Fibroblast of the conjunctiva (primary cell): ENCODE data around the gene RASAL2.
"Not testable (repeated sequence)": the region's sequence is repeated elsewhere in the genome, so short reads cannot be mapped to it uniquely, and the experiment has no call there.

ENCODE experiments used
- DNase-seq: peaks from one replicate; pipeline ENCODE4 v3.0.0-alpha.2; 2010; ENCODE audit warnings: low read depth

RASAL2 gene

DNA sequence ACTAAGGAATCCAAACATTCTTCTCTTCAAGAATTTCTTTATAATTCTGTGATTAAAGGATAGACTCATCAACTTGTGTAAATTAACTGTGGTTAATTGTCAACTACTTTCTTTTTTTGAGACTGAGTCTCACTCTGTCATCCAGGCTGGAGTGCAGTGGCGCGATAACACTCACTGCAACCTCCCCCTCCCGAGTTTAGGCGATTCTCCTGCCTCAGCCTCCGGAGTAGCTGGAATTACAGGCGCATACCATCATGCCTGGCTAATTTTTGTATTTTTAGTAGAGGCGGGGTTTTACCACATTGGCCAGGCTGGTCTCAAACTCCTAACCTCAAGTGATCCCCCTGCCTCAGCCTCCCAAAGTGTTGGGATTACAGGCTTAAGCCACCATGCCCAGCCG, 296.4 kb downstream of the RASAL2 start:
- DNase-seq, result not testable (repeated sequence)

DNA sequence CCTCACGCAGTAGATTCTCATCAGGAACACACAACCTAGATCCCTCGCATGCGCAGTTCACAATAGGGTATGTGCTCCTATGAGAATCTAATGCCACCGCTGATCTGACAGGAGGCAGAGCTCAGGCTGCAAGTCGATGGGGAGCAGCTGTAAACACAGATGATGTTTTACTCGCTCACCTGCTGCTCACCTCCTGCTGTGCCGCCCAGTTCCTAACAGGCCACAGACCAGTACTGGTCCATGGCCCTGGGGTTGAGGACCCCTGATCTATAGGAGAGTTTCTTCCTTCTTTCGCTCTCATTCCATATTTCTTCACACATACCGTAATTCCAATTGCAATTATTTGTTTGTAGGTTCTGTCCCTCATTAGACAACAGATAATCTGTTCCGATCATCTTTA, 299.5 kb downstream of the RASAL2 start:
- no peak for DNase-seq

DNA sequence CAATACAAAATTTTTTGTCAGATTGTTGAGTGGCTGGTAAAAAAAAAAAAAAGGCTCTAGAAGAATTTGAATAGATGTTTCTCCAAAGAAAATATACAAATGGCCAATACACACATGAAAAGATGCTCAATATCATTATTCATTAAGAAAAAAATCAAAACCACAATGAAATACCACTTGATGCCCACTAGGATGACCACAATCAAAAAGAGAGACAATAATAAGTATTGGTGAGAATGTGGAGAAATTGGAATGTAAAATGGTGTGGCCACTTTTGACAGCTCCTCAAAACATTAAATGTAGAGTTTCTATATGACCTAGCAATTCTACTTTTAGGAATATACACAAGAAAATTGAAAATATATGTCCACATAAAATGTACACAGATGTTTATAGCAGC, 302.9 kb downstream of the RASAL2 start:
- no peak for DNase-seq

DNA sequence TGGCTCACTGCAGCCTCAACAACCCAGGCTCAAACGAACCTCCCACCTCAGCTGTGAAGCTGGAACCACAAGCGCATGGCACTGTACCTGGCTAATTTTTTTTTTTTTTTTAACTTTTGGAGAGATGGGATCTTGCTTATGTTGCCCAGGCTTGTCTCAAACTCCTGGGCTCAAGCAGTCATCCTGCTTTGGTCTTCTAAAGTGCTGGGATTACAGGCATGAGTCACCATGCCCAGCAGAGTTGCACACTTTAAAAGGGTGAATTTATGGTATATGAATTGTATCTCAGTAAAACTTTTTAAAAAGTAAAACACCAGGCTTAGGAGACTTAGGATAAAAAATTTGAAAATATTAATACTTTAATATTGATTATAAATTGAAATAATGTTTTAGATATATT, 303.8 kb downstream of the RASAL2 start:
- no peak for DNase-seq

DNA sequence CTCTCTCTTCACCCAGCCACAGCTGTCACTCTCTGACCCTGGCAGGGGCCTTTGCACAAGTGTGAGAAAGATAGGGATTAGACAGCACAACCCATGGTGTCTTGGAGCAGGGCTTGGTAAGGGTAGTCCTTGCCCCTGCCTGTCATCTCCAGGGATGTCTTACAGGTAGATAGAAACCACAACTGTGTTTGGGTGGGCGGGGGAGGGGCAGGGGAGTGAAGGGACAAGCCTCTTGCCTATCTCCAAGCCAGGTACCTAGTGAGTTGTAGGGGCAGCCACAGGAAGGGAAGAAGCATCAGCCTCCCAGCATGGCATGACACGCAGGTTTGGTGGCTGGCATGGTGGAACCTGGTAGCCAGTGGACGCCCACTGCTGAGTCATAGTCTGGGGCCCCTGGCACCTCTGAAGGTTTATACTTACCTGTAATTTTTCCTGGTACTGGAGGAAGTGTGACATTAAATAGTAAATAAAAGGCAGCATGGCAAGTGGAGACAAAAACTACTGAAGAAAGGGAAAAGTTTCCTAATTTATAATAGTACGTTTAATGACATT, 305.3 kb downstream of the RASAL2 start:
- no peak for DNase-seq

DNA sequence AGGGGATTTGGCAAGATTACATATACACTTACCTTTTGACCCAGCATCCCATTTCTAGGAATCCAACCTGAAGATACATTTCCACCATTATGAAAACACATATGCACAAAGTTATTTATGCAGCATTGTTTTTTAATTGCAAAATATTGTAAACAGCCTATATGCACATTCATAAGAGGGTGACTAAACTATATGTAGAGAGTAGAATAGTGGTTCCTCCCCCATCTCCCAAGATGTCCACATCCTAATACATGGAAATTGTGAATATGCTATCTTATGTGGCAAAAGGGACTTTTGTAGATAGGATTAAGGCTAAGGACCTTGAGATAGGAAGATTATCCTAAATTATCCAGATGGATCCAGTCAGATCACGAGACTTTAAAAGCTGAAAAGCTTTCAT, 311.2 kb downstream of the RASAL2 start:
- no peak for DNase-seq

DNA sequence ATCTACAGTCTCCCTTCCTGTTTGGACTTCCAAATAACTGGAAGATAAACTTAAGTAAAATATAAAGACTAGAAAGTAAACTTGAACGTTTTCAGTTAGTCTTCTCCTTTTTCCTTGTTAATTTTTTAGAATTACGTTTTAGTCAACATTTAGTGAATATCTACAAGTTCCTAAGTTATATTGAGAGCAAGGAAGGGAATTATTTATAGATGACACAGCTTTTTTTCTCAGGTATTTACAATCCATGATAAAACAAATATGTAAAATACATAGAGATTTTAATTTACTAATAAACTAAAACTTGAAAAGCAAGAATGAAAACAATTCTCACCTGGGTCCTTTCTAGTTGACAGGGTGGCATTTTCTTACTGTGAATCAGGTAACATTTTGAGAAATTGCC, 313.3 kb downstream of the RASAL2 start:
- no peak for DNase-seq

DNA sequence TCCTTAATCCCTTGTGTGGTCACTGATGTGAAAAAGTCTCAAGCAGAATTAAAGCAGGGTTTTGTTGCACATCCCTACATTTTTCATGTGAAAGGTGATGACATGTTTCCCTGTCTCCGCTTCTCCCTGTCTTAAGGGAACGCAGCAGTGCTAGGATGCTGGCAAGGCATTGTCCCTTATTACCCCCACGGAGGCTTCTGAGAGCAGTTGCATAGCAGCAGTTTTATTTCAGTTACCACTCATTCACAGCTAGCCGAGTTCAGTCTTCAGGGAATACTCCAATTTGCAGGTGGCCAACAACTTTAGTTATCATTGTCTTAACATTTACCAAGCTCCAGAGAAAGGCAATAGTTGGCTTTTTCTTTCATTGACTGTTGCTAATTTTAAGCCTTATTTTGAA, 313.8 kb downstream of the RASAL2 start:
- DNase-seq, result no peak

DNA sequence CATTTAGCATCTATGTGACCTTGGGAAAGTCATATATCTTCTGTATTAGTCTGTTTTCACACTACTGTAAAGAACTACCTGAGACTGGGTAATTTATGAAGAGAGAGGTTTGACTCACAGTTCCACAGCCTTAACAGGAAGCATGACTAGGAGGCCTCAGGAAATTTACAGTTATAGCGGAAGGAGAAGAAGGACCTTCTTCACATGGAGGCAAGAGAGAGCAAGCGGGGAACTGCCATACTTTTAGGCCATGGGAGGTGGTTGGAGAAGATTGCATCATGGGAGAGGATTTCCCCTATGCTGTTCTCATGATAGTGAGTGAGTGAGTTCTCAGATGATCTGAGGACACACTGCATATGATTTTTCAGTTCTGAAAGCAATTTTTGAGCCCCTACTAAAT, 315.0 kb downstream of the RASAL2 start:
- DNase-seq, result no peak

DNA sequence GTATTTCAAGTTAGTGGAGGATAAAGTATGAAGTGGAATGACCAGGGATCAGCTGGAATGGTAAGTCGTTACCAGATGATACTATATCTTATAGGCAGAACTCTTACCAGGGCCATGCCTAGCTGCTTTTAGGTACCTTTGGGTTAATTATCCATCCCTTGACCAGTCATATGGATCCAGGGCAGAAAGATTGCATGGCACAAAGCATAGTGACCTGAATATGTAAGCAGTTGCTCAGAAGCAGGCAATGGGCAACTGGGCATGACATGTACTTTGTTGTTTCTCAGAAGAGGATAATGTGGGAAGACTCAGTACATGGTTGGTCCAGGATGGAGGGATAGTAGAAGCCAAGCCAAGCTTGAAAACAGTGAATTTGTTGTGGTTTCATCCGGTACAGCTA, 315.6 kb downstream of the RASAL2 start:
- DNase-seq, result no peak

DNA sequence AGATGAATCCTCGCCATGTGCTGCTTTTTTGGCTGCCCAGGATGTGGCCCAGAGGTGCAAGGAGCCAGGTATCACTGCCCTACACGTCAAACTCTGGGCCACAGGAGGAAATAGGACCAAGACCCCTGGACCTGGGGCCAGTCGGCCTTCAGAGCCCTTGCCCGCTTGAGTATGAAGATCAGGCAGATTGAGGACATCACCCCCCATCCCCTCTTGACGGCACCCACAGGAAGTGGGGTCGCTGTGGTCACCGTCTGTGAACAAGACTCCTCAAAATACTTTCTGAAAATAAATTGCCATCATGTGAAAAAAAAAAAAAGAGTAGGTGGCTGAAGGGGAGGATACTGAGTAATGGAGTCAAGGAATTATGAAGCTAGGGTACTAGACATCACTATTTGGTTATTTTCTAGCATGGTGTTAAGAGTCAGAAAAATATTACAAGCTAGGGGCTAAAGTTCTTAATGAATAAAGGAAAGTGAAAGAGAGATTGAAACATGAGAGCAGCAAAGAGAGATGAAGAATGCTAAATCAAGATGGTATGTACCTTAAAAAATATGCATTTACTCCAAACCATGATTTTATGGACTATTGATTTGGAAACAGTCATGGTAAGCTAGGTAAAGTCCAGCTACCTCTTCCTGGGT, 318.0 kb downstream of the RASAL2 start:
- no peak for DNase-seq

DNA sequence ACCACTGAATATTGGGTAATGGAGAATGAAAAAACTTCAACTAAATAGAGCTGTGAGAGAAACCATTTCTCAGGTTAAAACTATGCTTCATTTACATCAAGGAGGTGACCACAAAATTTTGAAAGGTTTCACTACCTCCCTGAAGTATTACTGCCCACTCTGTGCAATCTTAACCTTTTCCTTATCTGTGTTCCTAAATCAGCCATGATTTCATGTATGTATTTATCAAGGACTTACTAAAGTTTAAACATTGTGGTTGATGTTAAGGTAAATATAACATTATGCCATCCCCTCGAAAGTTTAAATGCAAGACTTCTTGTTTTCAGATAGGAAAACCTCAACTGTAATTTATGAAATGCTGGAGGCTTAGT, 318.5 kb downstream of the RASAL2 start:
- DNase-seq, result no peak

DNA sequence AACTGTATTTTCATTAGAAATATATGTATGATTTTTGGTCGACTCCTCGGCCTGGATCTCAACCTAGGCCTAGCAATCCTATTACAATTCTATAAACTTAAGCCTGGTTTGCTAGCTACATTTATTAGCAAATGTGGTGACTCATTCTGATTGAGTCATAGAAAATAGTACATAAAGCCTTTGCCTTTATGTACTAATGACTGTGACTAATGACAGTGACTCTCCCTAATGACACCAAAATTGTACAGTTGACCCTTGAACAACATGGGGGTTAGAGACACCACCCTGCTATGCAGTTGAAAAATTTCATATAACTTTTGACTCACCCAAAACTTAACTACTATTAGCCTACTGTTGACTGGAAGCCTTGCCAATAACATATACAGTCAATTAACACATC, 324.0 kb downstream of the RASAL2 start:
- DNase-seq, result peak; percentile 8

DNA sequence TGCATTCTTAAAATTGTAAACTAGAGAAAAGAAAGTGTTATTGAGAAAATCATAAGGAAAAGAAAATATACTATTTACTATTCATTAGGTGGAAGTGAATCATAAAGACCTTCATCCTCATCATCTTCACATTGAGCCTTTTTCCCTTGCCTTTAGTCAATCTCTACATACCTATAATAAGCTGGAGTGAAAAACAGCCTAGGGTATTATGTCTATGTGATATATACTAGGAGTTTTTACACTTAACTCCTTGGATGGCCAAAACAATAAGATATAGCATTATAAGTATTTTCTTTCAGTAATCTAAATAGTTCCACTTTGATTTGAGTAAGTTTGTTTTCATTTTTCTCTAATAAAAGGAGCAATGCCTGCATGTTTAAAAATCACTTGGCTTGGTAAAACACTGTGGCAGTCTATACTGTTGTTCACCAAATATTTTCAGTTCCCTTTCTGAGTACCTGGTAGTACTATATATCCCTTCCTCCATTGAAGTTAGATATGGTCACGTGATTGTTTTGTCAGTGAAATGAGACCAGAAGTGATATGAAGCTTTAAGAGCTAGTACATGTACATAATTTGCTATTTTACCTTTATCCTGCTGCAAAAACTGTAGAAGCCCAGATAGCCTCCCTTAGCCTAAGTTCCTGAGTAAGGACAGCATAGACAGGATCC, 324.5 kb downstream of the RASAL2 start:
- no peak for DNase-seq

DNA sequence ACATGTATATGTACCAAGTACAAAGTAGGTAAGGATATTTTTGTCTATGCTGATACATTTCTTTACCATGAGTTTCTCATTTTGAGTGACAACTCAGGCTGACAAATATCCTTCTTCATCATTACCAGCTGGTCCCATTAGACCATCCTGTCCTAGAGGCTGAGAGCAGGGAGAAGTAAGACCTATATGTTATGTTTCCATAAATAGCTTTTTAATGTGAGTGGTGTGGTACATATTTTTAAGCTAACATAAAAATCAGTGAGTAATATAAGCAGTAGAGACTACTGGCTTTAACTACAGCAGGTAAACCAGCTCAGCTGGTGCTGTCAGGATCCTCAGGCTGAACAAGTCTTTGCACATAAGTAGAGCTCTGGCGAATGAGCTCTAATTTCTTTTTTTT, 340.5 kb downstream of the RASAL2 start:
- no peak for DNase-seq

DNA sequence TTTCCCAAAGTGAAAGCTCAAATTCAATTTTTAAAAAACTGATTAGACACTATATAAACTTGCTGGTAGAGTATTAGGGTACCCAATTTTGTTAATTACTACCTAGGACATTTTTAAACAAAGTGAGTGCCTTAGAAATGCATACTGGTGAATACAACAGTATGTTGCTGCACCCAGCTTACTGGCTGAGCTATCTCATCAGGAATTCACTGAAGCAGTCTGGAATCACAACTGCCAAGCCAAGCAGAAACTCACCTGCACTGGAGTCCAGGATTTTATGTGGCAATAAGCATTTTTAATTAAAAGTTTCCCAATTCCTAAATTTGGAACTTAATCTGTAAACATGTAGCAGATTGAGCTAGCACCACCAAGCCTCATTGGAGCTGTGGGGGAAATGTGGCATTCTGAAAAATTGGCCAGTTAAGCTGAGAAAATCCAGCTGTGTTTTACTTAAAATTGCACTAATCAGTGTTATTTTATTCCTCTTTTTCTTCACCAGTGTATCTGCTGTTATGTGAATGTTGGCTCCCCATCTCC, 341.1 kb downstream of the RASAL2 start:
- no peak for DNase-seq

DNA sequence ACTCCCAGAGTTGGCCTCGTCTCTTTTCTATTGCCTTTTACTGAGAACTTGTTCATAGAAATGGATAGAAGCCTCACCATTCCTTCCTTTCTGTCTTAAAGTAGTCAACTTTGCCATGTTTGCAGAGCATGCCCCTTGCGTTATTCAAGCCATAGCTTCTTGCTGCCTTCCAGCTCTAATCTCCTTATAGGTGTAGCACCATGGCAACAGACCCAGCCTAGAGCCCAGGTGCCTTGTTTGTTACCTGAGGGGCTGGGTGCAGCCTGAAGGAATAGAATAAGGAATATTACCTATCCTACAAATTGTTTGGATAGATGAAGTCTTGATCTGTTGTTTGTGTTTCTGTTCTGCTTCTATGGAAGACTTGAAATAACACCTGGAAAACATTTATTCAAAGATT, 343.0 kb downstream of the RASAL2 start:
- DNase-seq, result no peak

DNA sequence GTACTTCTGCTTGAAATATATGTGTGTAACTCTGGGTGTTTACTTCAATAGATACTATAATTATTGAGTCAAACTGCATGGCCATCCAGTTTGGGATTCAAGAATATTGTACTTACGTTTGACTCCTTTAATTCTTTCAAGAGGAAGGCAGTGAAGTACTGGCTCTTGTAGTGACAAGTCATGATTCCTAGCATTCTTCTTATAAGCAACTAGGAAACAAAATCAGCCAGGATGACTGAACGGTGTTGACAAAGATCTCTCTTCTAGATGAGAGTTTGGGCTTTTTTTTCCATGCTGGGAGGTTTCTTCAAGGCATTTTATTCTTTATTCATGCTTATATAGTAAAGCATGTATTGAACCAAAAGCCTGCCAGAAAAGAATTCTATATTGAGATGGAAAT, 344.5 kb downstream of the RASAL2 start:
- no peak for DNase-seq

DNA sequence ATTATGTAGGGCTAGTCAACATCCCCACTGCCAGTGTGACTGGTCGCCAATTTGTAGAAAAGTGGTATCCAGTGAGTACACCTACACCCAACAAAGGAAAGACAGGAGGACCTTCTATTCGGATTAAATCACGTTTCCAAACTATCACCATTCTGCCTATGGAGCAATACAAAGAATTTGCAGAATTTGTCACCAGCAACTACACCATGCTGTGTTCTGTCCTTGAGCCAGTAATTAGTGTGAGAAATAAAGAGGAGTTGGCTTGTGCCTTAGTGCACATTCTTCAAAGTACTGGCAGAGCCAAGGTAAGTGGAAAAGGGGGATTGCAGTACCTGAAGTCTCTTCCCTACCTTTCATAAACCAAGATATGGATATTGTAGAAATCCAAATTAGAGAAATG, 349.0 kb downstream of the RASAL2 start:
- no peak for DNase-seq

DNA sequence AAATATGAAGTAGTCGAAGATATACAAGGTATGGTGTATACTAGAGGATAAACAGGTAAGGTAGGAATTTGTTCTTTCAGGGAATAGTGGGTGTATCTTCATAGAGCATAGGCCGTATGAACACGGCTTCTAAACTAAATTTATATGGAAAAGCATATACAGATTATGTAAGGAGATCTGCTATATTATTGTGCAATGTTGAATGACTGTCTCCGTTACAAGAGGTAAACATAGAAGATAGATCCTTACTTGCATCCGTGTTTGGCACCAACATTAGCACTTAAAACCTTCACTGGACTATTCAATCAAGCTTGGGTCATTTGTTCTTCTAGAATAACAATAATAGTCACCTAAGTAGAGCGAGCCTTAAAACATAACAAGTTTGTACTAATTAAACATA, 357.0 kb downstream of the RASAL2 start:
- DNase-seq, result no peak

DNA sequence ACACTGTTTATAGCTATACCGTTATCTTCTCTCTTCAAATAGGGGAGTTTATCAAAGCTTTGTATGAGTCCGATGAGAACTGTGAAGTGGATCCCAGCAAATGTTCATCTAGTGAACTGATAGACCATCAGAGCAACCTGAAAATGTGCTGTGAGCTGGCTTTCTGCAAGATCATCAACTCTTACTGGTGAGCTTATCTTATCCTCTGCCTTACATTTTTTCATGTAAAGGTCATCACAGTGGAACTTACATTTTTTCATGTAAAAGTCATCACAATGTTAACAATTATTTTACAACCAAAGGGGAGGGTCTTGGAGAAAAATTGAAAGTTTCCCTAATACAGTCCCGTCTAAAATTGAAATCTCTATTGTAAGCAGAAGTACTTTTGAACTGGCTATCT, 357.6 kb downstream of the RASAL2 start:
- DNase-seq, result no peak

DNA sequence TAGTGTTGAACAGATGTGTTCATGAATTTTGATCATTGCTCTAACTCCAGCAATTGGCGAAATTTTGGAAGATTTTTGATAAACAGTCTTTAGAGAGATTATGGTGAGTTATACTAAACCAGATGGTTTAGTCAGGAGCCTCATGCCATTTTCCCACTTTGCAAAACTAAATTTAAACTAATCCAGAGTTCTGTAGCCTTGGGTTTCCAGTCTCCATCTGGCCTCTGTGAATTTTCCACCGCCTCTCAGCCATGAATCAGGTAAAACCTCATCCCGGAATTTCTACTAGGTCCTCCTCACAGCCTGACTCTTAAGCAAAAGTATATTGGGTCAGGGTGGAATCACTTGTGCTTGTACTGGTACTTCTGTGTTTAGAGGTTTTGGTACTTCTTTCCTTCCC, 358.1 kb downstream of the RASAL2 start:
- no peak for DNase-seq

DNA sequence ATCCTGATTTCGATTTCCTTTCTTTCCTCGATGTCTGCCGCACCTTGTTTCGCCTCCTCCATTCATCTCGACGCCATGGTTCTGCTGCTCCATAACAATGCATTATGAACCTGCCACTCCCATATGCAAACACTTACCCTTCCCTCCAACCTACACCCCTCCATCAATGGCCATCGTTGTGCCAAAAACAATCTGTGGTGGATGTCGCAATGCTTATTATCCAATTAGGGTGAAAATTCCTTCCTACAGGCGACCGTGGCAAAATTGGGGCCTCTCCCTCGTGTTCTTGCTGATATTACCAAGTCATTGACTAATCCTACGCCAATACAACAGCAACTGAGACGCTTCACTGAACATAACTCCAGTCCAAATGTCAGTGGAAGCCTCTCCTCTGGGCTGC, 362.6 kb downstream of the RASAL2 start:
- no peak for DNase-seq

DNA sequence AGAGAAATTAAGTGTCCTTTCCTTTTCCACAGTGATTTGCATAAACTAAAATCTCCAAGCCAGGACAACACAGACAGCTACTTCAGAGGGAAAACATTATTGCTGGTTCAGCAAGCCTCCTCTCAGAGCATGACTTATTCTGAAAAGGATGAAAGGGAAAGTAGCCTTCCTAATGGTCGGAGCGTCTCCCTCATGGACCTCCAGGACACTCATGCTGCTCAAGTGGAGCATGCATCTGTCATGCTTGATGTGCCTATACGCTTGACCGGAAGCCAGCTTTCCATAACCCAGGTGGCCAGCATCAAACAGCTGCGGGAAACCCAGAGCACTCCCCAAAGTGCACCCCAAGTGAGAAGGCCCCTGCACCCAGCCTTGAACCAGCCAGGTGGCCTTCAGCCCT, 363.7 kb downstream of the RASAL2 start:
- no peak for DNase-seq
